BJ (cell line): ENCODE results near the gene VSIG2. TPM values are rescaled to one million over a fixed set of nuclear protein-coding genes. Genes with fewer than 3 reads are reported as not detected.

ENCODE experiments used
- CTCF ChIA-PET: fragments of 350-600 bp; formaldehyde crosslinking; extraction: SDS; loops from one replicate; lab custom pipeline; 2021; ENCODE audit warnings: antibody characterized with exemption, inconsistent platforms; lab: Yijun Ruan, JAX
- POLR2A ChIA-PET: fragments of 300-600 bp; sonication (Branson Sonifier 250); formaldehyde crosslinking; extraction: SDS; loops from one replicate; lab custom pipeline; 2021; ENCODE audit warnings: antibody characterized with exemption; lab: Charles Lee
- DNase-seq: peaks from one replicate; pipeline ENCODE4 v3.0.0-alpha.2; 2011; ENCODE audit warnings: low read depth
- H3K27me3 ChIP-seq: 2 replicates; pipeline ENCODE4 v1.6.0; 2011; ENCODE audit warnings: low read length; ENCODE audit not compliant: control insufficient read depth, insufficient read depth
- H3K36me3 ChIP-seq: 2 replicates; pipeline ENCODE4 v1.5.1; 2011; ENCODE audit warnings: low read length; ENCODE audit not compliant: control insufficient read depth, insufficient read depth
- H3K4me3 ChIP-seq: 2 replicates; pipeline ENCODE4 v1.5.1; 2011; ENCODE audit warnings: low read depth, mild to moderate bottlenecking, control low read depth, low read length
- polyA plus RNA-seq: library from polyadenylated mRNA; depleted of rRNA; stranded (reverse); fragments of >200 nt; gene quantifications from 2 replicates; pipeline ENCODE4 v1.2.3, GENCODE V29; 2011
- TF ChIP-seq, protein P1 (sequence below): IDR thresholded peaks from 2 replicates; pipeline ENCODE4 v1.5.1; 2011; ENCODE audit warnings: low read depth, mild to moderate bottlenecking, control low read depth, inconsistent platforms, low read length, moderate library complexity; ENCODE audit not compliant: insufficient read depth

The VSIG2 gene
- polyA plus RNA-seq, 1 experiment: not detected

DNA sequence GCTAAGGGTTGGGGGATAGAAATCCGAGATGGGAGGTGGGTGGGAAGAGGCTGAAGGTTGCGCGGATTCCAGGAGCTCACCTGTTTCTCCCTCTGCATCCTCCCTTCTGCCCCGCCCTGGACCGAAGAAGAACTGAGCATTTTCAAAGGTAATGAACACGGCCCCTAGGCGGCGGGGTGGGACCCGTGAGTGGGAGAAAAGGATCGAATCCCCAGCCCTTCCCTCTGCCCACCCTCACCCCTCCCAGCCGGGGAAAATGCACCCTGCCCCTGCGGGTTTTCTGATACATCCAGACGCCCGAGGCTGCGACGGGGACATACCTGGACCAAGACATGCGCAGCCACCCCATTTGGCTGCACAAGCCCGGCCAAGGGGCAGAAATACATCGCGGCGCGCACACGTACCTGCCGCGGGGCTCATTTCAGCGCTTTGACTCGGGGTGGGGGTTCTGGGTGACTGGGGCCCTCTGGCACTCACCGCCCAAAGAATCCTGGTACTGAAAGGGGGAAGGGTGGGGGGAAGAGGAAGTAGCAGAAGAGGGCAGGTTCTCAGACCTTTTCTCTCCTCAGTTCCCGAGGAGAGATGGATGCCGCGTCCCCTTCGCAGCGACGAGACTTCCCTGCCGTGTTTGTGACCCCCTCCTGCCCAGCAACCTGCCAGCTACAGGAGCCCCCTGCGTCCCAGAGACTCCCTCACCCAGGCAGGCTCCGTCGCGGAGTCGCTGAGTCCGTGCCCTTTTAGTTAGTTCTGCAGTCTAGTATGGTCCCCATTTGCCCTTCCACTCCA is 6.0 kb downstream of the VSIG2 start:
- POLR2A ChIA-PET: interaction anchor here (0.6 kb wide), 1 partner anchor 99 kb away, joined by 3 read pairs; no protein-coding TSS in a partner anchor
- Histone ChIP-seq H3K36me3 (no peaks in the 10 kb centered on the region), H3K4me3 (peak overlapping the region; percentile 56), H3K27me3 (peaks cover 17% of the 10 kb centered on the region)
- TF ChIP-seq, protein P1, sequence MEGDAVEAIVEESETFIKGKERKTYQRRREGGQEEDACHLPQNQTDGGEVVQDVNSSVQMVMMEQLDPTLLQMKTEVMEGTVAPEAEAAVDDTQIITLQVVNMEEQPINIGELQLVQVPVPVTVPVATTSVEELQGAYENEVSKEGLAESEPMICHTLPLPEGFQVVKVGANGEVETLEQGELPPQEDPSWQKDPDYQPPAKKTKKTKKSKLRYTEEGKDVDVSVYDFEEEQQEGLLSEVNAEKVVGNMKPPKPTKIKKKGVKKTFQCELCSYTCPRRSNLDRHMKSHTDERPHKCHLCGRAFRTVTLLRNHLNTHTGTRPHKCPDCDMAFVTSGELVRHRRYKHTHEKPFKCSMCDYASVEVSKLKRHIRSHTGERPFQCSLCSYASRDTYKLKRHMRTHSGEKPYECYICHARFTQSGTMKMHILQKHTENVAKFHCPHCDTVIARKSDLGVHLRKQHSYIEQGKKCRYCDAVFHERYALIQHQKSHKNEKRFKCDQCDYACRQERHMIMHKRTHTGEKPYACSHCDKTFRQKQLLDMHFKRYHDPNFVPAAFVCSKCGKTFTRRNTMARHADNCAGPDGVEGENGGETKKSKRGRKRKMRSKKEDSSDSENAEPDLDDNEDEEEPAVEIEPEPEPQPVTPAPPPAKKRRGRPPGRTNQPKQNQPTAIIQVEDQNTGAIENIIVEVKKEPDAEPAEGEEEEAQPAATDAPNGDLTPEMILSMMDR: peak; percentile 49
- no peak for DNase-seq
- CTCF ChIA-PET: interaction anchor here (0.6 to 2.4 kb wide), 20 partner anchors 9 to 232 kb away, joined by 3 to 17 read pairs (median 4); partner anchors contain the start of genes ESAM, MSANTD2, SIAE and SPA17

DNA sequence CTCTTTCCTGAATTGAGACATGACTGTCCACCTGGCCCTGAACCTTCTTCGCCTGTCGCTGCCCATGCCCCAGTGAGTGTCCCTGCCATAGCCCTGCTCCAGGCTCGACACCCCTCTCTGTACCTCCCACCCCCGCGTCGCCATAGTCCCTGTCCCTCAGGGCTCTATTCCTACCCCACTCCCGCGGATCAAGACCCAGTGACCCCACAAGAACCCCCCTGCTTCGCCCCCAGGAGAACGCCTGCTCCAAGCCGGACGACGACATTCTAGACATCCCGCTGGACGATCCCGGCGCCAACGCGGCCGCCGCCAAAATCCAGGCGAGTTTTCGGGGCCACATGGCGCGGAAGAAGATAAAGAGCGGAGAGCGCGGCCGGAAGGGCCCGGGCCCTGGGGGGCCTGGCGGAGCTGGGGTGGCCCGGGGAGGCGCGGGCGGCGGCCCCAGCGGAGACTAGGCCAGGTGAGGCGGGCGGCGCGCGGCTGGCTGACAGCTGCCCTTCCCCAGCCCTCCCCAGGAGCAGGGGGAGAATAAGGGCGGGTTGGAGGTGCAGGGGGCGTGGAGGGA is 6.7 kb downstream of the VSIG2 start:
- no peak for DNase-seq
- Histone ChIP-seq H3K27me3 (peaks cover 14% of the 10 kb centered on the region), H3K4me3 (no peak overlapping the region), H3K36me3 (no peaks in the 10 kb centered on the region)
- TF ChIP-seq, protein P1: no peak
- CTCF ChIA-PET: interaction anchor here (0.7 to 2.4 kb wide), 6 partner anchors 12 to 91 kb away, joined by 3 to 17 read pairs (median 4); partner anchors contain the start of gene ESAM
- POLR2A ChIA-PET: no interaction called here

DNA sequence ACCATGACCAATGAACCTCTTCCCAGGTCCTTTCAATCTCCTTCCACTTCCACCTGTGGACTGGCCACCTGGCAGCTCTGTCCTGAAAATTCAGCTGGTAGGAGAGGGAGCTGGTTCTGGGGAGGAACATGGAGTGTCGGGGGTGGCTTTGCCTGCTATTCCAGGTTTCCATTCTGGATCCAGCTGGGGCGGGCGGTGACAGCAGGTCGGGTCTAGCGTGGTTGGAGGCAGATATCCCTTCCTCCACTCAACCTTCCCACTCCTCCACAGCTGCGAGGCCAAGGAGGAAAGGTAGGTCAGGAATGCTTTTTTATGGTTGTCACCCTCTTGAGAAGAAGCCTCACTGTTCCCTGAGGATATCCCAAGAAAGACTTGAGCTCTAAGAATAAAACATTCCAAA is 9.0 kb downstream of the VSIG2 start:
- H3K27me3 ChIP-seq: peaks cover 24% of the 10 kb centered on the region
- no peak overlapping the region for H3K4me3 ChIP-seq
- TF ChIP-seq, protein P1: no peak
- CTCF ChIA-PET: interaction anchor here (0.7 to 2.5 kb wide), 6 partner anchors 10 to 192 kb away, joined by 3 to 7 read pairs (median 4); partner anchors contain the start of gene HEPACAM
- no peaks in the 10 kb centered on the region for H3K36me3 ChIP-seq
- DNase-seq: no peak
- POLR2A ChIA-PET: no interaction called here

DNA sequence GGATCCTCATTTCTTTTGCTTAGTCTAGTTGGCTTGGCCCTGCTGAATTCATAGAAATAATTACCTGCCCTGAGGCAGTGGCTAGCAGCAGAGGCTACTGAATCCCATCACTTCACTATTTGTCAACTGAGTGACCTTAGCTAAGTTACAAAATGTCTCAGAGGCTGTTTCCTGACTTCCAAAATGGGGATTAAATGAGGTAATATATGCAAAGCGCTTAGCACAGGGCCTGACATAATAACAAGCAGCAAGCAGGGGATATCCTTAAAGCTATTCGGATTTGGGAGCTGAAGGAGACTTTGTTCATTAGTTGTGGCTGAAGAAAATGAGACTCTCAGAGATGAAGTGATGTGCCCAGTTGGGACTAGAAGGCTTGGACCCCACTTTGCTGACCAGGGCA is 9.5 kb downstream of the VSIG2 start:
- ChIA-PET POLR2A (no interaction called here), CTCF (interaction anchor here (0.6 to 2.5 kb wide), 5 partner anchors 11 to 96 kb away, joined by 3 to 7 read pairs (median 3); no protein-coding TSS in a partner anchor)
- Histone ChIP-seq H3K4me3 (no peak overlapping the region), H3K36me3 (no peaks in the 10 kb centered on the region), H3K27me3 (peaks cover 27% of the 10 kb centered on the region)
- no peak for DNase-seq
- TF ChIP-seq, protein P1: no peak
